Mammary epithelial cell (primary cell): ENCODE results near the gene IRF2BP1.

ENCODE experiments used
- CTCF ChIP-seq, 2 donors: IDR thresholded peaks in 1 of 2; conservative IDR thresholded peaks in 1 of 2; 2 replicates each; pipeline ENCODE4 v1.5.1; 2011 to 2012; ENCODE audit warnings: inconsistent platforms in 2 of 2, low read length in 2 of 2, mild to moderate bottlenecking in 2 of 2, control low read depth in 1 of 2, low read depth in 1 of 2; ENCODE audit not compliant: insufficient read depth in 1 of 2; ENCODE audit errors: extremely low read depth in 1 of 2
- EZH2 ChIP-seq: IDR thresholded peaks from 2 replicates; pipeline ENCODE4 v1.6.1; 2012; ENCODE audit warnings: low read length, inconsistent platforms, borderline replicate concordance

GRCh38 chr19:45872095-45872919 lies 13.6 kb downstream of the IRF2BP1 start:
- TF ChIP-seq CTCF (conservative IDR thresholded peaks at IDR 0.05 in 1 of 2, IDR thresholded peaks at IDR 0.05 in 1 of 2; ENCODE audit: extremely low read depth in 1 of 2, insufficient read depth in 1 of 2, low read depth in 1 of 2, low read length in 2 of 2): no peak
- no peak for TF ChIP-seq EZH2
